GM10266 (cell line): ENCODE results near the gene PPP4R3A.
"Not testable (repeated sequence)": the region's sequence is repeated elsewhere in the genome, so short reads cannot be mapped to it uniquely, and the experiment has no call there.

Experiments used
- DNase-seq: peaks from one replicate; pipeline ENCODE4 v3.0.0; 2012; ENCODE audit errors: extremely low spot score
- TF ChIP-seq, protein P1 (sequence below): IDR thresholded peaks from 2 replicates; pipeline ENCODE4 v1.5.1; 2012; ENCODE audit warnings: mild to moderate bottlenecking, low read depth; ENCODE audit not compliant: control insufficient read depth, insufficient read depth; ENCODE audit errors: missing control alignments

Gene PPP4R3A

DNA sequence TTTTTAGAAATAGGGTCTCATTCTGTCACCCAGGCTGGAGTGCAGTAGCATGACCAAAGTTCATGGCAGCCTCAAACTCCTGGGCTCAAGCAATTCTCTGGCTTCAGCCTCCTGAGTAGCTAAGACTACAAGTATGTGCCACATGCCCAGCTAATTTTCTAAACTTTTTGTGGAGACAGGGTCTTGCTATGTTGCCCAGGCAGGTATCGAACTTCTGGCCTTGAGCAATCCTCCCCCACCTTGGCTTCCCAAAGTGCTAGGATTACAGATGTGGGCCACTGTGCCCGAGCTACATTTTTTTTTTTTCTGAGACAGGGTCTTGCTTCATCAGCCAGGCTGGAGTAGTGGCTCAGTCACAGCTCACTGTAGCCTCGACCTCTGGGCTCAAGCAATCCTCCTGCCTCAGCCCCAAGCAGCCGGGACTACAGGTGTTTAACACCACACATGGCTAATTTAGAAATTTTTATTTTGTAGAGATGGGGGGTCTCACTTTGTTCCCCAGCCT, 7.1 kb downstream of the PPP4R3A start:
- no peak for DNase-seq
- TF ChIP-seq, protein P1, sequence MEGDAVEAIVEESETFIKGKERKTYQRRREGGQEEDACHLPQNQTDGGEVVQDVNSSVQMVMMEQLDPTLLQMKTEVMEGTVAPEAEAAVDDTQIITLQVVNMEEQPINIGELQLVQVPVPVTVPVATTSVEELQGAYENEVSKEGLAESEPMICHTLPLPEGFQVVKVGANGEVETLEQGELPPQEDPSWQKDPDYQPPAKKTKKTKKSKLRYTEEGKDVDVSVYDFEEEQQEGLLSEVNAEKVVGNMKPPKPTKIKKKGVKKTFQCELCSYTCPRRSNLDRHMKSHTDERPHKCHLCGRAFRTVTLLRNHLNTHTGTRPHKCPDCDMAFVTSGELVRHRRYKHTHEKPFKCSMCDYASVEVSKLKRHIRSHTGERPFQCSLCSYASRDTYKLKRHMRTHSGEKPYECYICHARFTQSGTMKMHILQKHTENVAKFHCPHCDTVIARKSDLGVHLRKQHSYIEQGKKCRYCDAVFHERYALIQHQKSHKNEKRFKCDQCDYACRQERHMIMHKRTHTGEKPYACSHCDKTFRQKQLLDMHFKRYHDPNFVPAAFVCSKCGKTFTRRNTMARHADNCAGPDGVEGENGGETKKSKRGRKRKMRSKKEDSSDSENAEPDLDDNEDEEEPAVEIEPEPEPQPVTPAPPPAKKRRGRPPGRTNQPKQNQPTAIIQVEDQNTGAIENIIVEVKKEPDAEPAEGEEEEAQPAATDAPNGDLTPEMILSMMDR: no peak

DNA sequence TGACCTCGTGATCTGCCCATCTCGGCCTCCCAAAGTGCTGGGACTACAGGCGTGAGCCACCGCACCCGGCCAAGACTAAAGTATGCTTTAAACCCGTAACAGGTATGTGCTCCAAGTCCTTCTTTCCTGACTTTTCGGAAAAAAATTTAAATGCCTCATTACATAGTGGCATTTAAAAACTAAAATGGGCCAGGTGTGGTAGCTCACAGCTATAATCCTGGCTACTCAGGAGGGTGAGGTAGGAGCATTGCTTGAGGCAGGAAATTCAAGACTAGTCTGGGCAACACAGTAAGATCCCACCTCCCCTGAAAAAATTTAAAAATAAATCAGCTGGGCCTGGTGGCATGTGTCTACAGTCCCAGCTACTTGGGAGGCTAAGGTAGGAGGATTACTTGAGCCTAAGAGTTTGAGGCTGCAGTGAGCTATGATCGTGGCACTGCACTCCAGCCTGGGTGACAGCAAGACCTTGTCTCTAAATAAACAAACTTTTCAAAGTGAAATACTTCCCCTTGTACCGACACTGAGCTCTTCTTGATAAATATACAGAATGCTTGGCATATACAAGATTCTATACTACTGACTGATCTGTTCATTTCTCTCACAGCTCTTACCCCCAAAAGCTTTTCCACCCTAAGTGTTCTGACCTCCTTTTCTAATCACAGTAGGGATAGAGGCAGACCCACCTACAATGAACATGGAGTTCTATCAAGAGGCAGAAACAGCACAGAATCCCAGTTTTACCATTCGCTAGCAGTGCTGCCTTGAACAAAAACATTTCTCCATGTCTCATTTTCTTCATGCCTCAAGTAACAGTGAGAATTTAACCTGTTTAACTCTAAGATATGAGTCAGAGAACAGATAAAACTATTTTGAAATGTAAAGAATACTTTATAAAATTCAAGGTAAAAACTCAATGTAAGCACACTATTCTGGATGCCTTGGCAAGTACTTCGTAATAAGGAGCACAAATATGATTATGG, 7.9 kb downstream of the PPP4R3A start:
- DNase-seq: no peak
- TF ChIP-seq, protein P1: no peak

DNA sequence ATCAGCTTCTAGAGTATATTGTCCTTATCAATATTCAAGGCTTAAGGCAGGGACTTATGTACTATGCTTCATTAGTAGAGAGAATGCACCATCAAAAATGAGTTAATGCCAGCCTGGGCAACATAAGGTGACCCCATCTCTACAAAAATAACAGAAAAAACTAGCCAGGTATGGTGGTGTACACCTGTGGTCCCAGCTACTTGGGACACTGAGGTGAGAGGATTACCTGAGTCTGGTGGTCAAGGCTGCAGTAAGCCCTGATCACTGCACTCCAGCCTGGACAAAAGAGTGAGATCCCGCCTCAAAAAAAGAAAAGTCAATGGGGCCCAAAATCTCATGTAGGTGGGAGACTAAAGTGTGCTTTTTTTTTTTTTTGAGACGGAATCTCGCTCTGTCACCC, 8.8 kb downstream of the PPP4R3A start:
- TF ChIP-seq, protein P1: no peak
- no peak for DNase-seq

DNA sequence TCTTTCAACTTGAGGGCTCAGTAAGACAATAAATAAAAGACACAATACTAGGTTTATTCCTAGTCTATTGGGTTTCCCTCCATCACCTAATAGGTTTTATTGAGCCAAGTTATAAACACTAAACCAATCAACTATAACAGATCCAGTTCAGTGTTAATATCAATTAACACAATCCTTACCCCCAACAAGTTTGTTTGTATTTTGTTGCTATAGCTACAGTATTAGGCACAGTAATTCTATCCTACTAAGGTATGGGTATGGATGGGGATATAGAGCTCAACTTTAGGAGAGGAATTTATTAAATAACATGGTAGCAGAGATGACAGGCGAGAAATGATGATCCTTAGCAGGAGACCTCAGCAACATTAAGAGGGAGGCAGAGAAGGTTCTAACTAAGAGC, 13.3 kb downstream of the PPP4R3A start:
- DNase-seq: no peak
- TF ChIP-seq, protein P1: no peak

DNA sequence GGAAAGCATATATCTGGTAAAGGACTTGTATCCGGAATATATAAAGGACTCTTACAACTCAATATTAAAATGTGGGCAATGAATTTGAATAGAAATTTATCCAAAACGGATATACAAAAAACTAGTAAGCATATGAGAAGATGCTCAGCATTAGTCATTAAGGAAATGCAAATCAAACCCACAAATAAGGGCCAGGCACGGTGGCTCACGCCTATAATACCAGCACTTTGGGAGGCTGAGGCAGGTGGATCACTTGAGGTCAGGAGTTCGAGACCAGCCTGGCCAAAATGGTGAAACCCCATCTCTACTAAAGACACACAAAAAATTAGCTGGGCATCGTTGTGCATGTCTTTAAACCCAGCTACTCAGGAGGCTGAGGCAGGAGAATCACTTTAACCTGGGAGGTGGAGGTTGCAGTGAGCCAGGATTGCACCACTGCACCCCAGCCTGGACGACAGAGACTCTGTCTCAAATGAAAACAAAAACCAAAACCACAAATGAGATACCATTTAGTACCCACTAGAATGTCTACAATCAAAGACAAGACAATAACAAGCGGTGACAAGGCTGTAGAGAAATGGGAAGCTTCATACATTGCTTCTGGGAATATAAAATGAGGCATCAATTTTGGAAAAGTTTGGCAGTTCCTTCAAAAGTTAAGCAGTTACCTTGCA, 15.6 kb downstream of the PPP4R3A start:
- DNase-seq: not testable (repeated sequence)

DNA sequence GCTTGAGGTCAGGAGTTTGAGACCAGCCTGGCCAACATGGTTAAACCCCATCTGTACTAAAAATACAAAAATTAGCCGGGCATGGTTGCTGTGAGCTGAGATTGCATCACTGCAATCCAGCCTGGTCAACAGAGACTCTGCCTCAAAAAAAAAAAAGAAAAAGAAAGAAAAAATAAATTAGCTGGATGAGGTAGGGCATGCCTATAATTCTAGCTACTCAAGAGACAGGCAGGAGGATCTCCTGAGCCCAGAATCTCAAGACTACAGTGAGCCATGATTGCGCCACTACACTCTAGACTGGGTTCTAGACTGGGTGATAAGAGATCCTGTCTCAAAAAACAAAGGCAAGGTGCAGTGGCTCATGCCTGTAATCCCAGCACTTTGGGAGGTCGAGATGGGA, 16.9 kb downstream of the PPP4R3A start:
- no peak for DNase-seq
- TF ChIP-seq, protein P1: no peak

DNA sequence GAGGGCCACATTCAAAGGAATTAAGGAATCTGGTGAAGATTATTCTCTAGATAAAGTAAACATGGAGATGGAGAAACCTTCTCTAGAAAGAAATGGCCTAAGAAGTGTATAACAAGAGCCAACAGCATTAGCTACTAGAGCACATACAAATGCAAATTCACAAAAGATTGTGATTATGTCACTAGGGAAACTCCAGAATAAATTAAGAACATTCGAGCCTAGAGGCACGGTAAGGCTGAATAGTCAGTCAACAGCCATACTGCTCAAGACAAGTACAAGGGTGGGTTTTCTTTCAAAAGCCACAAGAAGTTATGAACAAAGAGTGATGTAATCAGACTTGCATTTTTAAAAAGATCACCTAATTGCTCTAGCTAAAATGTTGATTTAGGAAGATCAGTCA, 25.4 kb downstream of the PPP4R3A start:
- TF ChIP-seq, protein P1: no peak
- DNase-seq: no peak
